Ramos (cell line): ENCODE results near the gene AMBN.

Experiments
- in situ Hi-C: fragments of 300-500 bp; cut with MboI; formaldehyde crosslinking; loops from one replicate; pipeline ENCODE4 v1.14.3; 2022; ENCODE audit warnings: low sequenced_read_pairs; ENCODE audit not compliant: unreplicated experiment

AMBN gene

GRCh38 chr4:70606459-70606858, 14.4 kb downstream of the AMBN start:
- in situ Hi-C loops: no loop called here

- in situ Hi-C loops: no loop called here
Measured at GRCh38 chr4:70607334-70607853, 15.3 kb downstream of the AMBN start.

- in situ Hi-C loops: no loop called here
Measured at GRCh38 chr4:70608324-70608723, 16.3 kb downstream of the AMBN start.

DNA sequence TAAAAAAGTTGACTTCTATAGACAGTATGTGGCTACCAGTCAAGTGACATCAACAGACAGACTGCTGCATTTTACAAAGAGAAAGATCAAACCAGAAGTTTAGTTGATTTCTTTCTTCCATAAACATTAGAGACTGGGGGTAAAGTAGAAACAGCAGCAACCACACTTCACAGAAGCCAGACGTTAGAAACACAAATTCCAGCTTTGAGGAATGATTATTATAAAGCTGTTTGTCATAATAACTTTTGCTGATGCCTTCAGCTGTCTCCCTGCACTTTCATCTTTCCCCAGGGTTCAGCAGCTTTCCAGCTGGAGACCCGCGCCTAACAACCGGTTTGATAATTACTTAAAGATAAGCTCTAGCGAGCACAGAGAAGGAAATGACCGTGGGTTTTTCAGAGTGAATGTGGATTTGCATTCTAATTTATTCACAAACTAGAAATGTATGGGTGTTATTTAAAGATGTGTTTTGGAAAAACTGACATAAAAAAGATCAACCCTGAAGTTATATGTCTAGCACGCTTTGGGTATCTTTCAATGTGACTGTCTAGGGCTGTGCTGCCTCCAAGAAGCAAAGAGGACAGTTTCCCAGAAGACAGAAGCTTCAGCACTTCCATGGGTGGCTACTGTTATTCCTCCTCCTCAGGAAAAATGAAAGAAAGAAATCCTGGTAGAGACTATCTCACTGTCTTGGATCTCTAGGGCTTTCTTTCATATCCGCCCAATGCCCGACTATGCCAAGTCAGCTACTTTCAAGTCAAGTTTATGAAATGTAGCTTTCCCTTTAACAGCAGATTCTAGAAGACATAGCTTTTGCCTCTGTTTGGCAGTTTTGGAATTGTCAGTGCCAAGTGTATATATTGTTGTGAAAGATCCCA, 21.5 kb downstream of the AMBN start:
- in situ Hi-C loops: no loop called here

- in situ Hi-C loops: no loop called here
Measured at GRCh38 chr4:70614184-70614555, 22.1 kb downstream of the AMBN start.

- in situ Hi-C loops: no loop called here
Measured at GRCh38 chr4:70619288-70619687, 27.2 kb downstream of the AMBN start.

DNA sequence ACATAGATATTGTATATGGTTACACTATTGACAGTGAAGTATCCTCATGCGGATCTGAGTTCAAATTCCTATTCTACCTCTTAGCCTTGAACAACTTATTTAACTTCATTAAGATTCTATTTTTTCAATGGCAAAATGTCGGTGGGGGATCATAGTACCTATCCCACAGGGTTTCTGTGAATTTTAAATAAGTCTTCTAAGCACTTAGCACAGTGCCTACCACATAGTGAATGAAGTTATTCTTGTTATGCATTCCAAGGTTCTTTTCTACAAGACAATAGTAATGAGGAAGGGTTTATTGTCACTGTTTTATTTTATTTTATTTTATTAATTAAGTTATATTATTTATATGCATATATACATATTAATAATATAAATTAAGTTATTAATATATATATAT, 27.7 kb downstream of the AMBN start:
- in situ Hi-C loops: no loop called here

- in situ Hi-C loops: no loop called here
Measured at GRCh38 chr4:70623323-70623722, 31.3 kb downstream of the AMBN start.

DNA sequence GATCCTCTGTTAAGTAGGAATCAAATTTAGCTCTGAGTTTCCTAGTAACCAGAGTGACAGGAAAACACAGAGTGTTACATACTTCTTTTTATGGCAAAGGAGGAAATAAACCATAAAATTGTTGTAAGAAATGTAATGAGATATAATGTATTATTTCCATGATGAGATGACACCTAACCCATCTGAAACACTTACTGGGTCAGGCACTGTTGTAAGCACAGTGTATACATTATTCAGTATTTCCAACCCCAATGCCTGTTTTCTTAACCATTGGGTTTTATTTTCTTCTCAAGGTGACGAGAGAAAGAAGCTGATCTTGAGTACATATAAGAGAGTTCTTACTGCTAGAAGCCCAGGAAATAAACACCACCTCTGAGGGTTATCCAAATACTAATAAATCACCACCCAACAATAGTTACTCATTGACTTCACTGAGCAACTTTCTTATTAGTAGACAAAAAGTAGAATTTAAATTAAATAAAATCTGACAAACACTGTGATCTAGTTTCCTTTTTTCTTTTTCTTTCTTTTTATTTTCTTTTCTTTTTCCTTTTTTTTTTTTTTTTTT, 32.3 kb downstream of the AMBN start:
- in situ Hi-C loops: no loop called here

GRCh38 chr4:70627620-70628019, 35.6 kb downstream of the AMBN start:
- in situ Hi-C loops: no loop called here

- in situ Hi-C loops: no loop called here
Measured at GRCh38 chr4:70628444-70628843, 36.4 kb downstream of the AMBN start, which contains the start of gene ENAM. TSS of gene ENAM (plus strand) at chr4:70628744. CDS start at chr4:70629501, 757 bp downstream.

DNA sequence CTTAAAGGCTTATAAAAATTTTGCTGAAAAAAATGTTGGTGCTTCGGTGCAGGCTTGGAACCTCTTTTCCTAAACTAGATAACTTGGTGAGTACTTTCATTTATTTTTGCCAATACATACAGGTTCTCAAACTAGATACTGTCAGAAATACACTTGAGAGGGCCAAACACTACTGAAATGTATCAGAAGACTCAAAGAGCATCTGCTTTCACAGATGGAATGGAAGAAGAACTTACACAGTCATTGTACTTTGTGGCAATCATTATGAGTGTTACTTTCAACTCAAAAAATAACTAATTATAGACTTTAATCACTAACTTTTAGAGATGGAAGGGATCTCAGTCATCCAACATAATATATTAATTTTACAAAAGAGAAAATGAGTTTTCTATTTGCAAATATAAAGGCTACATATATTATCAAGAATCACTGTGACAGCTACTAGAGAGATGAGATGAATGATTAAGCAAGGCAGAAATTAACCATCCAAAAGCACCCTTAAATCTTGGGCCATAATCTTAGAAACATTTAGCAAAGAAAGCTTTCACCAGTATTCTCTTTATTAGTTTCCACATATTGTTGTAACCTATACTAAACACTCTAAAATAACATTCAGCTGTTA, 37.5 kb downstream of the AMBN start:
- in situ Hi-C loops: no loop called here

- in situ Hi-C loops: no loop called here
Measured at GRCh38 chr4:70630162-70630561, 38.1 kb downstream of the AMBN start.

DNA sequence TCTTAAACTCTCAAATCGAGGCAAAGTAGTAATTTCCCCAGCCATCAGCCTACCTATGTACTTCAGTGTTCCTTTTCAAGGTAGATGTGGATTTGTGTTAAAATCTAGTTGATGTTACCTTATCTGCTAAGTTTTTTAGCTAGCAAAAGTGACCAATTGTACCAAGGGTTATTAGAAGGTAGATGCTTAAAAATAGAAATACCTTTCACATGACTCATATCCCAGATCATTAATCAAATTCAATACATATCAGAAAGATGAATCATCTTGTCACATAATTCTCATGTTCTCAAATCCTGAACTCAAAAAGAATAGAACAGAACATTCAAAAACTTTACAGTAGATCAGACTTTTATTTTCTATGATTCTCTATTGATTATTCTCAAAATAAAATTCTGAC, 40.0 kb downstream of the AMBN start:
- in situ Hi-C loops: no loop called here

- in situ Hi-C loops: no loop called here
Measured at GRCh38 chr4:70634482-70634881, 42.4 kb downstream of the AMBN start.

DNA sequence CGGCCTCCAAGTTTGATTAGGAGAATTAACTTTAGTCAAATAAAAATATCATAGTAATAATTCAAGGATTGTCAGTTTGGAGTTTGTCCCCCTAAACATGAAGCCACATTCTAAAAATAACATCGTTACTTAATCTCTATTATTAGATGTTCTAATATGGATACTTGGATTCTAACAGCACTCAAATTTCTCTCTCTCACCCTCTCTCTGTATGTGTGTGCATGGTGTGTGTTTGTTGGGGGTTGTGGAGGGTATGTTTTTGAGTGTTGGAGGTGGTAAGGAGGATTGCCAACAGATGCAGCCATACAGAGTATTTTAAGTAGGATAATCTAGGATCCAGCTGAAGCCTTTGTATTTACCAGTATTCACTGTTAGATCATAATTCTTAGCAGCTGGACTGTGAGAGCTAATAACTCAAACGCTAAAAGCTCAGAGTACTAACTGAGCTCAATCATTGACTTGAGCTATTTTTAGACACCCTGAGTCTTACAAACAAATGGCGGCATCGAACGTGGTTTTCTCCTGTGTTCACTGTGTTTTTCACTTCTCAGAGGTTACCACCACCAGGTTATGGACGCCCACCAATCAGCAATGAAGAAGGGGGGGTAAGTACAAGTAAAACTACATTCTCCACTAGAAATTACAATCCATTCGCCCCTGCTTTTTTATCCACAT, 45.3 kb downstream of the AMBN start:
- in situ Hi-C loops: no loop called here

GRCh38 chr4:70640192-70640591, 48.1 kb downstream of the AMBN start:
- in situ Hi-C loops: no loop called here

GRCh38 chr4:70650741-70651140, 58.7 kb downstream of the AMBN start:
- in situ Hi-C loops: loop anchor here (5.0 kb wide), 1 partner anchor 37 kb away; the partner anchor contains the start of gene UTP3

GRCh38 chr4:70651864-70652506, 59.9 kb downstream of the AMBN start:
- in situ Hi-C loops: loop anchor here (5.0 kb wide), 1 partner anchor 35 kb away; the partner anchor contains the start of gene UTP3

DNA sequence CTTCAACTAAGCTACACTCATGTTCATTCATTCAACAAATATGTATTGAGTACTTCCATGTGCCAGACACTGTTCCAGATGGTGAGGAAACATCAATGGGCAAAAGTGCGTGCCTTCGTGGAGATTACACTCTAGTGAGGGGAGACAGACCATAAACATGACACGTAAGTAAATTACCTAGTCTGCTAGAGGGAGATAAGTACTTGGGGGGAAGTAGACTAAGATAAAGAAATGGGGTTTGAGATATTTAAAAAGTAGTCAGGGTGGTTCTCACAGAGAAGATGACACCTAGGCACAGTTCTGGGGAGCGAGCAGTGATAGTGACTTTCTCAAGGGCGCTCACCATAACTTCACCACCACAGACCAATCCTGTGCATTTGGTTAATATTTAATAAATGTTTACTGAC, 62.6 kb downstream of the AMBN start:
- in situ Hi-C loops: loop anchor here (5.0 kb wide), 1 partner anchor 33 kb away; the partner anchor contains the start of gene UTP3
